ENCODE results near the gene DDX5. TPM values are rescaled to one million over a fixed set of nuclear protein-coding genes. Genes with fewer than 3 reads are reported as not detected.
A peak's percentile ranks its signal among the peaks of the same experiment; 100 is the strongest.

The DDX5 gene
- total and polyA plus RNA-seq, 2 of the 13 experiments (the other 11 are each of a cell fraction or from before 2014, with no cell fraction given), result 503 to 684 TPM

- TF ChIP-seq ZBTB10 (CRISPR knock-in tag; IDR thresholded peaks at IDR 0.05; ENCODE audit: borderline replicate concordance) (no peak), ZNF563 (CRISPR knock-in tag; IDR thresholded peaks at IDR 0.05) (peak; percentile 94), NKX3-1 (CRISPR knock-in tag; IDR thresholded peaks at IDR 0.05) (peak; percentile 68), EP300 (IDR thresholded peaks at IDR 0.05; ENCODE audit: low read depth in 2 of 2, low read length in 2 of 2) (peak in 1 of 2 experiments; percentile 8; a peak in 2 of 4 replicates), EP300 (CRISPR knock-in tag; IDR thresholded peaks at IDR 0.05; ENCODE audit: borderline replicate concordance) (peak; percentile 21; the same call in 1 of the 2 replicates), ZNF776 (CRISPR knock-in tag; IDR thresholded peaks at IDR 0.05) (peak; percentile 24; the same call in 1 of the 2 replicates), ZBTB8A (CRISPR knock-in tag; IDR thresholded peaks at IDR 0.05; ENCODE audit: borderline replicate concordance, low read depth) (no peak; the same call in 1 of the 2 replicates), XBP1 (CRISPR knock-in tag; IDR thresholded peaks at IDR 0.05) (0 out of 2 replicates have a peak, but pooled peaks have one; percentile 44), KLF6 (CRISPR knock-in tag; IDR thresholded peaks at IDR 0.05) (peak; percentile 95), RFX1 (IDR thresholded peaks at IDR 0.05) (no peak; the same call in 1 of the 2 replicates), XRCC5 (optimal IDR thresholded peaks at IDR 0.05; ENCODE audit: low read length) (peak; percentile 61), PLRG1 (conservative IDR thresholded peaks at IDR 0.05) (no peak), ZNF142 (CRISPR knock-in tag; IDR thresholded peaks at IDR 0.05) (peak; percentile 87), KAT2B (IDR thresholded peaks at IDR 0.05; ENCODE audit: borderline replicate concordance, low read depth, low read length) (no peak), ZFYVE20 (CRISPR knock-in tag; IDR thresholded peaks at IDR 0.05; ENCODE audit: borderline replicate concordance, low read depth) (no peak), ZNF564 (CRISPR knock-in tag; IDR thresholded peaks at IDR 0.05) (peak; percentile 90), GRHL1 (CRISPR knock-in tag; conservative IDR thresholded peaks at IDR 0.05) (no peak)
Measured at GRCh38 chr17:64506576-64507412, 705 bp upstream of the DDX5 start, which contains the start of gene CEP95 (continued).

Data from HepG2 (cell line).